Muscle of leg (tissue), 16 donors: ENCODE data around the gene BTNL9. TPM values are rescaled to one million over a fixed set of nuclear protein-coding genes. Genes with fewer than 3 reads are reported as not detected.
A peak's percentile ranks its signal among the peaks of the same experiment; 100 is the strongest.
"Not testable (repeated sequence)": the region's sequence is repeated elsewhere in the genome, so short reads cannot be mapped to it uniquely, and the experiment has no call there.

Source experiments
- DNase-seq: peaks from one replicate; pipeline ENCODE4 v3.0.0; 2013
- H3K27ac ChIP-seq: one replicate; pipeline ENCODE4 v1.5.1; 2013; ENCODE audit warnings: mild to moderate bottlenecking, low read length, control low read depth
- H3K27me3 ChIP-seq: one replicate; pipeline ENCODE4 v1.6.1; 2013; ENCODE audit warnings: low read length; ENCODE audit not compliant: control insufficient read depth, insufficient read depth
- H3K36me3 ChIP-seq: one replicate; pipeline ENCODE4 v1.6.1; 2013; ENCODE audit warnings: low read length; ENCODE audit not compliant: control insufficient read depth, insufficient read depth
- H3K4me1 ChIP-seq: one replicate; pipeline ENCODE4 v1.6.1; 2013; ENCODE audit warnings: low read length; ENCODE audit not compliant: control insufficient read depth, insufficient read depth
- H3K4me3 ChIP-seq: one replicate; pipeline ENCODE4 v1.5.1; 2013; ENCODE audit warnings: low read length, control low read depth
- H3K9me3 ChIP-seq: replicated peaks from 2 replicates; pipeline ENCODE4 v1.6.1; 2013; ENCODE audit warnings: low read depth, low read length; ENCODE audit not compliant: control insufficient read depth
- WGBS: methylation state at CpG from one replicate; pipeline ENCODE4 v1.1.5; 2013; ENCODE audit warnings: missing lambda C conversion rate; ENCODE audit not compliant: insufficient coverage; 5-methylcytosine and 5-hydroxymethylcytosine counted together
- long read RNA-seq, 11 donors: transcript quantifications; one replicate each; lab custom pipeline, GENCODE V29; 2026
- polyA plus RNA-seq, 8 donors: library from polyadenylated mRNA; unstranded; fragments of 120-200 nt; gene quantifications; one replicate each; pipeline versions ENCODE4 v1.2.1 to v1.2.3, GENCODE V29; 2013; ENCODE audit warnings: inconsistent platforms in 1 of 8, low replicate concordance in 1 of 8; ENCODE audit not compliant: insufficient read length in 8 of 8, insufficient read depth in 1 of 8
- total RNA-seq: library from RNA; stranded (reverse); fragments of 120-200 nt; gene quantifications from one replicate; pipeline ENCODE4 v1.2.4, GENCODE V29; 2013

Gene BTNL9
- 5.3 TPM for total RNA-seq
- polyA plus RNA-seq = 10 to 100 TPM in 6 of 8 donors, 1 to 10 TPM in 2; 7.2 to 23.6 (median 11.5) TPM
- long read RNA-seq, donor 1 = 0 reads
- long read RNA-seq, donor 2 = 0 reads
- long read RNA-seq, donor 3 = 0 reads
- long read RNA-seq, donor 4, partial matches to known transcripts = 0 of 1 reads
- long read RNA-seq, donor 4, other reads (novel, unspliced or antisense) = 0 of 1 reads
- long read RNA-seq, donor 5, partial matches to known transcripts = 7 of 8 reads
- long read RNA-seq, donor 5, other reads (novel, unspliced or antisense) = 0 of 8 reads
- long read RNA-seq, donor 6, partial matches to known transcripts = 0 of 1 reads
- long read RNA-seq, donor 6, other reads (novel, unspliced or antisense) = 0 of 1 reads
- long read RNA-seq, donor 7 = 0 reads
- long read RNA-seq, donor 8 = 0 reads
- long read RNA-seq, donor 9 = 0 reads
- long read RNA-seq, donor 10 = 0 reads
- long read RNA-seq, donor 11 = 0 reads

DNA sequence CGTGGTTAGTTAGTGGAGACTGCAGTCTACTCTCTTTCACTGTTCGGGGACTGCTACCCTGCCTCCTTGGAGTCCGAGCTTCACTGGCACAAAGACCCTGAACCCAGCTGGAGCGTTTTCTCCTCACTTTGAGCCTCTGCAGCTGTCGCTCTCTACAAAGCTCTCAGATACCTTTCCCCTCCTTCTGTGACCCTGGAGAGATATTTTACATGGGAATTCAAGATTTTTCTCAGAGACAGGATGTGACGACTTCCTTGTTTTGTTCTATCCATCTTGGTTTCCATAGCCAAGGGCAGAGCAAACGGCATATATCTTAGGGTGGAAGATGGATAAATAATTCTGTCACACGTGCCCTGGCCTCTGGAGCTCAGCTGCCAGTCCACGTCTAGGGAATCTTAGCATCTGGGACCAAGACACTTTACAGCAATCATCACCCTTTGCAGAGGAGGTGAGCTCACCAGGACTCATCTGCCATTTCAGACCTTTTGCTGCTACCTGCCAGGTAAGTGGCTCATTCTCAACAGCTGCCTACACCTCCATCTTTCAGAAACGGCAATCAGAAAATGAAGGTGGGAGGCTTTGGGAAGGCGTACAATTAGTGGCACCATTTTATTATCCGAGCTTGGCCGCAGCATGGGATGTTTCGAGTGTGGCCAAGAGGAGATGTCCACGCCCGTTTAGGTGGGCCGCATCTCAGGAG, at the start of gene BTNL9:
BTNL9 (plus strand) TSS at position 336 of the 700 bp plus-strand sequence. CDS start 5,224 bp downstream, outside the sequence.
- peak; percentile 19 for DNase-seq
- Histone ChIP-seq H3K27ac (peak within 1 kb of the TSS; percentile 51), H3K36me3 (no peaks in the 10 kb centered on the region), H3K27me3 (peaks cover 7% of the 10 kb centered on the region), H3K4me1 (peaks cover 21% of the 10 kb centered on the region), H3K4me3 (peak within 1 kb of the TSS; percentile 22), H3K9me3 (no peaks in the 10 kb centered on the region)
- 63% methylated on average over 13 of the region's 17 CpGs for WGBS

- Histone ChIP-seq H3K36me3 (no peaks in the 10 kb centered on the region), H3K4me3 (no peak overlapping the region), H3K27ac (no peak overlapping the region), H3K4me1 (no peaks in the 10 kb centered on the region), H3K27me3 (no peaks in the 10 kb centered on the region), H3K9me3 (no peaks in the 10 kb centered on the region)
- DNase-seq = no peak
- 80% methylated on average over 2 of the region's 5 CpGs for WGBS
Measured at GRCh38 chr5:180990882-180991242, 49.2 kb upstream of the BTNL9 start.

GRCh38 chr5:181001947-181002346, 38.1 kb upstream of the BTNL9 start:
- no peaks in the 10 kb centered on the region for H3K36me3 ChIP-seq
- H3K4me1 ChIP-seq = no peaks in the 10 kb centered on the region
- H3K4me3 ChIP-seq = no peak overlapping the region
- H3K9me3 ChIP-seq = no peaks in the 10 kb centered on the region
- H3K27ac ChIP-seq = no peak overlapping the region
- no peak for DNase-seq
- H3K27me3 ChIP-seq = no peaks in the 10 kb centered on the region

- no peaks in the 10 kb centered on the region for H3K4me1 ChIP-seq
- 64% methylated on average over 3 of the region's 9 CpGs for WGBS
Measured at GRCh38 chr5:181005791-181006190, 34.3 kb upstream of the BTNL9 start.

GRCh38 chr5:181008136-181008535, 31.9 kb upstream of the BTNL9 start:
- Histone ChIP-seq H3K27ac (no peak overlapping the region), H3K4me3 (no peak overlapping the region), H3K27me3 (no peaks in the 10 kb centered on the region), H3K36me3 (no peaks in the 10 kb centered on the region), H3K4me1 (no peaks in the 10 kb centered on the region), H3K9me3 (no peaks in the 10 kb centered on the region)
- no peak for DNase-seq
- 64% methylated on average over 6 of the region's 6 CpGs for WGBS

More at GRCh38 chr5:181005791-181006190, 34.3 kb upstream of the BTNL9 start:
- no peak for DNase-seq
- H3K36me3 ChIP-seq = no peaks in the 10 kb centered on the region
- no peak overlapping the region for H3K27ac ChIP-seq
- H3K4me3 ChIP-seq = no peak overlapping the region
- H3K9me3 ChIP-seq = no peaks in the 10 kb centered on the region
- H3K27me3 ChIP-seq = no peaks in the 10 kb centered on the region

DNA sequence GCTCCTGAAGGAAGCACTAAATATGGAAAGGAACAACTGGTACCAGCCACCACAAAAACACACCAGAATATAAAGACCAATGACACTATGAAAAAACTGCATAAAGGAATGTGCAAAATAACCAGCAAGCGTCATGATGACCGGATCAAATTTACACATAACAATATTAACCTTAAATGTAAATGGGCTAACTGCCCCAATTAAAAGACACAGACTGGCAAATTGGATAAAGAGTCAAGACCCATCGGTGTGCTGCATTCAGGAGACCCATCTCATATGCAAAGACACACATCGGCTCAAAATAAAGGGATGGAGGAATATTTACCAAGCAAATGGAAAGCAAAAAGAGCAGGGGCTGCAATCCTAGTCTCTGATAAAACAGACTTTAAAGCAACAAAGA, 30.0 kb upstream of the BTNL9 start:
- not testable (repeated sequence) for DNase-seq, H3K4me1 ChIP-seq, H3K36me3 ChIP-seq, H3K27ac ChIP-seq, H3K4me3 ChIP-seq, H3K9me3 ChIP-seq, H3K27me3 ChIP-seq
- WGBS = no CpG with 5 or more reads among the region's 4 CpGs

GRCh38 chr5:181014654-181015053, 25.4 kb upstream of the BTNL9 start:
- H3K9me3 ChIP-seq, H3K27me3 ChIP-seq, H3K36me3 ChIP-seq, DNase-seq, H3K27ac ChIP-seq, H3K4me1 ChIP-seq, H3K4me3 ChIP-seq: not testable (repeated sequence)

- H3K27me3 ChIP-seq, H3K36me3 ChIP-seq, H3K27ac ChIP-seq, H3K9me3 ChIP-seq, H3K4me3 ChIP-seq, H3K4me1 ChIP-seq, DNase-seq: not testable (repeated sequence)
- 67% methylated on average over 1 of the region's 3 CpGs for WGBS
Measured at GRCh38 chr5:181017448-181017847, 22.6 kb upstream of the BTNL9 start.

GRCh38 chr5:181020688-181021087, 19.4 kb upstream of the BTNL9 start:
- WGBS = 75% methylated on average over 2 of the region's 3 CpGs
- Histone ChIP-seq H3K27ac (no peak overlapping the region), H3K4me1 (no peaks in the 10 kb centered on the region)

GRCh38 chr5:181024245-181025064, 15.6 kb upstream of the BTNL9 start:
- H3K4me1 ChIP-seq = no peaks in the 10 kb centered on the region
- H3K27ac ChIP-seq = no peak overlapping the region
- no peak for DNase-seq
- WGBS = 13% methylated on average over 1 of the region's 1 CpG
- H3K36me3 ChIP-seq = no peaks in the 10 kb centered on the region
- peaks cover 15% of the 10 kb centered on the region for H3K9me3 ChIP-seq
- H3K27me3 ChIP-seq = no peaks in the 10 kb centered on the region
- no peak overlapping the region for H3K4me3 ChIP-seq

More at GRCh38 chr5:181020688-181021087, 19.4 kb upstream of the BTNL9 start:
- H3K27me3 ChIP-seq = no peaks in the 10 kb centered on the region
- H3K36me3 ChIP-seq = no peaks in the 10 kb centered on the region
- peaks cover 15% of the 10 kb centered on the region for H3K9me3 ChIP-seq
- H3K4me3 ChIP-seq = no peak overlapping the region
- no peak for DNase-seq
